ENCODE measurements around the gene TSHR. TPM values are rescaled to one million over a fixed set of nuclear protein-coding genes. Genes with fewer than 3 reads are reported as not detected.

TSHR gene
- total RNA-seq, 1 donor from 2014 or later, result not detected

- H3K27ac Mint-ChIP-seq, result no peak overlapping the region
Observed at GRCh38 chr14:81148635-81149034, 193.2 kb downstream of the TSHR start.

GRCh38 chr14:81153187-81153586, 197.8 kb downstream of the TSHR start:
- DNase-seq (ENCODE audit: low spot score, unreplicated experiment), result no peak
- H3K9me3 Mint-ChIP-seq (ENCODE audit: low read depth), result no peaks in the 10 kb centered on the region
- no peak overlapping the region for H3K27ac Mint-ChIP-seq
- H3K4me3 Mint-ChIP-seq (ENCODE audit: low read depth), result no peak overlapping the region
- H3K4me1 Mint-ChIP-seq (ENCODE audit: low read depth), result no peaks in the 10 kb centered on the region
- TF ChIP-seq, protein P1, sequence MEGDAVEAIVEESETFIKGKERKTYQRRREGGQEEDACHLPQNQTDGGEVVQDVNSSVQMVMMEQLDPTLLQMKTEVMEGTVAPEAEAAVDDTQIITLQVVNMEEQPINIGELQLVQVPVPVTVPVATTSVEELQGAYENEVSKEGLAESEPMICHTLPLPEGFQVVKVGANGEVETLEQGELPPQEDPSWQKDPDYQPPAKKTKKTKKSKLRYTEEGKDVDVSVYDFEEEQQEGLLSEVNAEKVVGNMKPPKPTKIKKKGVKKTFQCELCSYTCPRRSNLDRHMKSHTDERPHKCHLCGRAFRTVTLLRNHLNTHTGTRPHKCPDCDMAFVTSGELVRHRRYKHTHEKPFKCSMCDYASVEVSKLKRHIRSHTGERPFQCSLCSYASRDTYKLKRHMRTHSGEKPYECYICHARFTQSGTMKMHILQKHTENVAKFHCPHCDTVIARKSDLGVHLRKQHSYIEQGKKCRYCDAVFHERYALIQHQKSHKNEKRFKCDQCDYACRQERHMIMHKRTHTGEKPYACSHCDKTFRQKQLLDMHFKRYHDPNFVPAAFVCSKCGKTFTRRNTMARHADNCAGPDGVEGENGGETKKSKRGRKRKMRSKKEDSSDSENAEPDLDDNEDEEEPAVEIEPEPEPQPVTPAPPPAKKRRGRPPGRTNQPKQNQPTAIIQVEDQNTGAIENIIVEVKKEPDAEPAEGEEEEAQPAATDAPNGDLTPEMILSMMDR (IDR thresholded peaks at IDR 0.05; ENCODE audit: unreplicated experiment), result no peak
- H3K36me3 Mint-ChIP-seq (ENCODE audit: insufficient read depth), result no peaks in the 10 kb centered on the region
- no peaks in the 10 kb centered on the region for H3K27me3 Mint-ChIP-seq

More at GRCh38 chr14:81148635-81149034, 193.2 kb downstream of the TSHR start:
- no peaks in the 10 kb centered on the region for H3K9me3 Mint-ChIP-seq (ENCODE audit: low read depth)
- H3K27me3 Mint-ChIP-seq, result no peaks in the 10 kb centered on the region
- DNase-seq (ENCODE audit: low spot score, unreplicated experiment), result no peak
- H3K4me1 Mint-ChIP-seq (ENCODE audit: low read depth), result peaks cover 5% of the 10 kb centered on the region
- no peaks in the 10 kb centered on the region for H3K36me3 Mint-ChIP-seq (ENCODE audit: insufficient read depth)
- H3K4me3 Mint-ChIP-seq (ENCODE audit: low read depth), result no peak overlapping the region
- TF ChIP-seq, protein P1 (IDR thresholded peaks at IDR 0.05; ENCODE audit: unreplicated experiment), result no peak

DNA sequence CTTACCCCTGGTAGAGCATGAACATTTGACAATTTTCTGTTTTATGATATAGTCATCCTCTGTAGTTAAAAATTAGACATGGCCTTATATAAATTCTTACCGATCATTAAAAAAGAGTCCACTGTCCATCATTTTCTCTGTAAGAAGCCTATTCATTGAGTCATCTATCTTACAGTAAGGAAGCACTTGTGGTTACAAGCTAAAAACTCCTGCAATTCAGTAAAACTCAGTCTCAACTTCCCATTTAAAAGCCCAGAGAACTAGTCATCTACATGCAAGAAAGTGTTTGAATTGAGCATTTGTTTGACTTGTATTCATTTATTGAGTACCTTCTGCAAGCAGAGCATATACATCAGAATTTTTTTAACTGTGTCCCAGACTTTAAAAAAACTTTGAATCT, 202.0 kb downstream of the TSHR start:
- Mint-ChIP-seq H3K4me1 (ENCODE audit: low read depth) (no peaks in the 10 kb centered on the region), H3K36me3 (ENCODE audit: insufficient read depth) (no peaks in the 10 kb centered on the region), H3K9me3 (ENCODE audit: low read depth) (peaks cover 2% of the 10 kb centered on the region), H3K27me3 (no peaks in the 10 kb centered on the region), H3K27ac (no peak overlapping the region), H3K4me3 (ENCODE audit: low read depth) (no peak overlapping the region)
- TF ChIP-seq, protein P1 (IDR thresholded peaks at IDR 0.05; ENCODE audit: unreplicated experiment), result no peak
- no peak for DNase-seq (ENCODE audit: low spot score, unreplicated experiment)

DNA sequence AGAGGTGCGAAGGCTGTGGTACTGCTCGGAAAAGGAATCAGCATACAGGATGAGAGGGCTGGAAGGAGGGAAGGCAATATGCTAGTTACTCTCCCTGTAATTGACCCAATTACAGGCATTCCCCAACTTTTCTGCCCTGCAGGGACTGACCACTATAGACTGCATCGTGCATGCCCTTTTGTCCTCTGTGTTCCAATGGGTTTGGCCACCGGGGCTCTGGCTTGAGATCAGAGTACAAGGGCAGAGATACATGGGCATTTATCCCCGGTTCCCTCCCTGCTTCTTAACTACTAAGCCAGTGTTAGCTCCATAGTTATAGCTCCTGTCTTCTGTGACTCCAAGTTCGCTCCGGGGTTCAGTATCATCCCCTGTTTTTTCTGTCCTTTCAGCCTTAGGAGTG, 205.7 kb downstream of the TSHR start:
- TF ChIP-seq, protein P1 (IDR thresholded peaks at IDR 0.05; ENCODE audit: unreplicated experiment), result no peak
- H3K36me3 Mint-ChIP-seq (ENCODE audit: insufficient read depth), result no peaks in the 10 kb centered on the region
- H3K27ac Mint-ChIP-seq, result no peak overlapping the region
- H3K4me3 Mint-ChIP-seq (ENCODE audit: low read depth), result no peak overlapping the region
- no peaks in the 10 kb centered on the region for H3K4me1 Mint-ChIP-seq (ENCODE audit: low read depth)
- peaks cover 2% of the 10 kb centered on the region for H3K9me3 Mint-ChIP-seq (ENCODE audit: low read depth)
- H3K27me3 Mint-ChIP-seq, result no peaks in the 10 kb centered on the region
- DNase-seq (ENCODE audit: low spot score, unreplicated experiment), result no peak

DNA sequence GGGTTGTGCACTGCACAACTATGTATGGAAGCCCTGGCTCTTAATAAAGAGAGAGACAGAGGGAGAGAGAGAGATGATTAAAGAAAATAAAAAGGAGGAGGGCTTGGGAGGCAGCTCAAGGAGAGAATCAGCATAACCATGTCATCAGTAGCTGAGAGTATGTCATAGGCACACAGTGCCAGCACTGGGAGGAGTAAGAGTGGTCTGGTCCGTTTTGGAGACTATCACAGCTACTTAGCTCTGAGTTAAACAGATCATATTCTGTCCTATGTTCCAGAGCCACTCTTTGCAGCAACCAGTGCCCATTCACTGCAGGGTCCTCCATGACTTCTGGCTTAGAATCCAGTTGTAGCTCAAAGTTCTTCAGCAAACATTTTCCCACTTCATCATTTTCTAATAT, 206.3 kb downstream of the TSHR start:
- Mint-ChIP-seq H3K36me3 (ENCODE audit: insufficient read depth) (no peaks in the 10 kb centered on the region), H3K27me3 (no peaks in the 10 kb centered on the region), H3K27ac (no peak overlapping the region), H3K9me3 (ENCODE audit: low read depth) (peaks cover 2% of the 10 kb centered on the region), H3K4me1 (ENCODE audit: low read depth) (no peaks in the 10 kb centered on the region), H3K4me3 (ENCODE audit: low read depth) (no peak overlapping the region)
- TF ChIP-seq, protein P1 (IDR thresholded peaks at IDR 0.05; ENCODE audit: unreplicated experiment), result no peak
- DNase-seq (ENCODE audit: low spot score, unreplicated experiment), result no peak
